PFSK-1 (cell line): ENCODE measurements around the gene SEPTIN10.

Experiments
- SIN3A ChIP-seq: IDR thresholded peaks from 2 replicates; pipeline ENCODE4 v1.6.1; 2012; ENCODE audit warnings: mild to moderate bottlenecking, low read length, moderate library complexity, borderline replicate concordance; ENCODE audit not compliant: insufficient read depth
- TAF1 ChIP-seq: IDR thresholded peaks from 2 replicates; pipeline ENCODE4 v1.6.1; 2012; ENCODE audit warnings: low read length, control low read depth, borderline replicate concordance; ENCODE audit not compliant: insufficient read depth
- TF ChIP-seq, protein P1 (sequence below), 2 experiments: IDR thresholded peaks; 2 replicates each; pipeline versions ENCODE4 v1.6.1 to v1.8.0; 2011 to 2012; ENCODE audit warnings: low read depth in 2 of 2, low read length in 2 of 2, control low read depth in 1 of 2, inconsistent platforms in 1 of 2, mild to moderate bottlenecking in 1 of 2, moderate library complexity in 1 of 2; ENCODE audit not compliant: insufficient read depth in 1 of 2

DNA sequence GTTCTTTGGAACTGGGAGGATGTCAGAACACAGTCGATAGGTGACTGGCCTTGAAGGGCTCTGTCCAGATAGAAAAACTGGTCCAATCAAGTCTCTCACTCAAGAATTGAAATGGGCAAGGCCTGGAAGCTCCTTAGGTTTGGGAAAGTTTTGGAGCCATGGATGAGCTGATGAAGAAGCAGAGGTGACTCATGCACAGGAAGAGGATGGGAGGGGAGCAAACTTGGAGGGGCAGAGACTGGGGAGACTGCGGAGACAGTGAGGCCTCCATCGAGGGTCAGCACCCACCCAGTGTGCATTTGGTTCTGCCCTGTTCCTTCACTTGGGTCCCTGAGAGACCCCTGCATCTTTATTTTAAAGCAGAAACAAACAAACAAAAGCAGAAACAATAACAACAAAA lies 41.5 kb upstream of the SEPTIN10 start:
- TF ChIP-seq, protein P1, sequence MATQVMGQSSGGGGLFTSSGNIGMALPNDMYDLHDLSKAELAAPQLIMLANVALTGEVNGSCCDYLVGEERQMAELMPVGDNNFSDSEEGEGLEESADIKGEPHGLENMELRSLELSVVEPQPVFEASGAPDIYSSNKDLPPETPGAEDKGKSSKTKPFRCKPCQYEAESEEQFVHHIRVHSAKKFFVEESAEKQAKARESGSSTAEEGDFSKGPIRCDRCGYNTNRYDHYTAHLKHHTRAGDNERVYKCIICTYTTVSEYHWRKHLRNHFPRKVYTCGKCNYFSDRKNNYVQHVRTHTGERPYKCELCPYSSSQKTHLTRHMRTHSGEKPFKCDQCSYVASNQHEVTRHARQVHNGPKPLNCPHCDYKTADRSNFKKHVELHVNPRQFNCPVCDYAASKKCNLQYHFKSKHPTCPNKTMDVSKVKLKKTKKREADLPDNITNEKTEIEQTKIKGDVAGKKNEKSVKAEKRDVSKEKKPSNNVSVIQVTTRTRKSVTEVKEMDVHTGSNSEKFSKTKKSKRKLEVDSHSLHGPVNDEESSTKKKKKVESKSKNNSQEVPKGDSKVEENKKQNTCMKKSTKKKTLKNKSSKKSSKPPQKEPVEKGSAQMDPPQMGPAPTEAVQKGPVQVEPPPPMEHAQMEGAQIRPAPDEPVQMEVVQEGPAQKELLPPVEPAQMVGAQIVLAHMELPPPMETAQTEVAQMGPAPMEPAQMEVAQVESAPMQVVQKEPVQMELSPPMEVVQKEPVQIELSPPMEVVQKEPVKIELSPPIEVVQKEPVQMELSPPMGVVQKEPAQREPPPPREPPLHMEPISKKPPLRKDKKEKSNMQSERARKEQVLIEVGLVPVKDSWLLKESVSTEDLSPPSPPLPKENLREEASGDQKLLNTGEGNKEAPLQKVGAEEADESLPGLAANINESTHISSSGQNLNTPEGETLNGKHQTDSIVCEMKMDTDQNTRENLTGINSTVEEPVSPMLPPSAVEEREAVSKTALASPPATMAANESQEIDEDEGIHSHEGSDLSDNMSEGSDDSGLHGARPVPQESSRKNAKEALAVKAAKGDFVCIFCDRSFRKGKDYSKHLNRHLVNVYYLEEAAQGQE (IDR thresholded peaks at IDR 0.05; ENCODE audit: insufficient read depth in 1 of 2, low read depth in 2 of 2, low read length in 2 of 2) = no peak
- TF ChIP-seq SIN3A = no peak
- TF ChIP-seq TAF1 = no peak
